SK-N-MC (cell line): ENCODE results near the gene C13orf46.

Experiments
- EZH2 ChIP-seq: fragments of 200-600 bp; sonication (generic); IDR thresholded peaks from one replicate; pipeline ENCODE4 v1.6.1; 2017; ENCODE audit warnings: antibody characterized with exemption
- POLR2AphosphoS5 ChIP-seq: IDR thresholded peaks from 2 replicates; pipeline ENCODE4 v1.6.1; 2012; ENCODE audit warnings: mild to moderate bottlenecking, low read depth, low read length, borderline replicate concordance

DNA sequence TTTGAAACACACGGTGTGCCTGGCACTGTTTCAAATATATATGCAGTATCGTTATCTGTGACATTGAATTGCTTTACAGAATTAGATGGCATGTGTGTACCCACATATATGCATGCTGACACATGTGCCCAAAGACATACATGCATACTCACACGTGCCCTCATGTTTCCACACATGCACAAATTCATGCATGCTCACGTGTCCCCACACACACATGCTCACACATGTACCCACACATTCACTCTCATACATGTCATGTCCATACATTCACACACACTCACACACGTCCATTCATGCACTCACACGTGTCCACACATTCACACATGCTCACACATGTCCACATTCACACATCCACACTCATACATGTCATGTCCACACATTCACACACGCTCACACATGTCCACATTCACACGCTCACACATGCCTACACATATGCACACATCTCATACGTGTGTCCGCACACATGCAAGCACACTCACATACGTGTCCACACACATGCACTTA is 17.9 kb upstream of the C13orf46 start:
- no peak for TF ChIP-seq POLR2AphosphoS5
- no peak for TF ChIP-seq EZH2
